Measurements from ENCODE around the gene NFKBIE. TPM values are rescaled to one million over a fixed set of nuclear protein-coding genes. Genes with fewer than 3 reads are reported as not detected.

Gene NFKBIE
- total and polyA plus RNA-seq, 2 of the 13 experiments (the other 11 are each of a cell fraction or from before 2014, with no cell fraction given): 6.7 to 14.5 TPM

GRCh38 chr6:44306710-44307109 lies 41.4 kb upstream of the NFKBIE start:
- ChIA-PET CTCF (ENCODE audit: low intra/inter-chr PET ratio, low total read pairs) (no interaction called here), POLR2A (no interaction called here)
- TF ChIP-seq CREBL2 (CRISPR knock-in tag; IDR thresholded peaks at IDR 0.05; ENCODE audit: borderline replicate concordance): no peak
- TF ChIP-seq TCF12 (IDR thresholded peaks at IDR 0.05): no peak
- TF ChIP-seq TCF12 (CRISPR knock-in tag; IDR thresholded peaks at IDR 0.05): no peak
- TF ChIP-seq ZNF101 (CRISPR knock-in tag; IDR thresholded peaks at IDR 0.05; ENCODE audit: borderline replicate concordance, low read depth): no peak
- TF ChIP-seq ETV5 (CRISPR knock-in tag; IDR thresholded peaks at IDR 0.05; ENCODE audit: borderline replicate concordance): no peak
- TF ChIP-seq ZNF543 (CRISPR knock-in tag; IDR thresholded peaks at IDR 0.05): no peak
- no peak for TF ChIP-seq ZUFSP (CRISPR knock-in tag; IDR thresholded peaks at IDR 0.05; ENCODE audit: borderline replicate concordance)
- no peak for TF ChIP-seq ZNF441 (CRISPR knock-in tag; IDR thresholded peaks at IDR 0.05; ENCODE audit: borderline replicate concordance)
- intact Hi-C loops (cut with micrococcal nuclease; ENCODE audit: unreplicated experiment): no loop called here
- H3K4me2 ChIP-seq (ENCODE audit: low read depth, low read length): no peak overlapping the region
- no peaks in the 10 kb centered on the region for H4K20me1 ChIP-seq (ENCODE audit: insufficient read depth, low read length)
- H3K9ac ChIP-seq (ENCODE audit: insufficient read depth, low read depth, low read length): no peak overlapping the region
- WGBS (ENCODE audit: low lambda C conversion rate): 94% methylated on average over 8 of the region's 8 CpGs
- no peak overlapping the region for H3K4me3 ChIP-seq (replicated peaks in 1 of 3; ENCODE audit: insufficient read depth in 1 of 3, low read depth in 2 of 3, low read length in 3 of 3)
- no peaks in the 10 kb centered on the region for H3K9me3 ChIP-seq (ENCODE audit: low read length)
- ATAC-seq (no peak), DNase-seq (ENCODE audit: low spot score) (no peak), FAIRE-seq (no peak)
- in situ Hi-C loops (cut with HindIII; ENCODE audit: extremely low pct_ligation_motif_present, low pct_unique_long_range_greater_than_20kb): no loop called here
- H2AFZ ChIP-seq (ENCODE audit: low read length): no peak overlapping the region
- no TSS peak for BruUV-seq (replicated peaks)
- no peak overlapping the region for H3K27ac ChIP-seq (ENCODE audit: extremely low read length, insufficient read depth, low read length)
- H3K79me2 ChIP-seq (ENCODE audit: insufficient read depth, low read length): peaks cover 3% of the 10 kb centered on the region
- H3K27me3 ChIP-seq (ENCODE audit: control insufficient read depth in 1 of 2, insufficient read depth in 2 of 2, low read length in 2 of 2): no peaks in the 10 kb centered on the region
- peaks cover 62 to 91% of the 10 kb centered on the region in 2 experiments for H3K36me3 ChIP-seq (replicated peaks in 1 of 2; ENCODE audit: control insufficient read depth in 1 of 2, insufficient read depth in 2 of 2, low read length in 2 of 2)
- H3K4me1 ChIP-seq (ENCODE audit: insufficient read depth, low read length): peaks cover 4% of the 10 kb centered on the region

All from HepG2 (cell line).